NCI-H524 treated with DMSO at 0.1 percent for 48 hours (cell line): Measurements from ENCODE around the gene CCDC160.
"Not testable (repeated sequence)": the region's sequence is repeated elsewhere in the genome, so short reads cannot be mapped to it uniquely, and the experiment has no call there.

ENCODE experiments used
- DNase-seq: peaks from one replicate; lab custom pipeline; 2025; lab: John Stamatoyannopoulos, UW

CCDC160 gene

DNA sequence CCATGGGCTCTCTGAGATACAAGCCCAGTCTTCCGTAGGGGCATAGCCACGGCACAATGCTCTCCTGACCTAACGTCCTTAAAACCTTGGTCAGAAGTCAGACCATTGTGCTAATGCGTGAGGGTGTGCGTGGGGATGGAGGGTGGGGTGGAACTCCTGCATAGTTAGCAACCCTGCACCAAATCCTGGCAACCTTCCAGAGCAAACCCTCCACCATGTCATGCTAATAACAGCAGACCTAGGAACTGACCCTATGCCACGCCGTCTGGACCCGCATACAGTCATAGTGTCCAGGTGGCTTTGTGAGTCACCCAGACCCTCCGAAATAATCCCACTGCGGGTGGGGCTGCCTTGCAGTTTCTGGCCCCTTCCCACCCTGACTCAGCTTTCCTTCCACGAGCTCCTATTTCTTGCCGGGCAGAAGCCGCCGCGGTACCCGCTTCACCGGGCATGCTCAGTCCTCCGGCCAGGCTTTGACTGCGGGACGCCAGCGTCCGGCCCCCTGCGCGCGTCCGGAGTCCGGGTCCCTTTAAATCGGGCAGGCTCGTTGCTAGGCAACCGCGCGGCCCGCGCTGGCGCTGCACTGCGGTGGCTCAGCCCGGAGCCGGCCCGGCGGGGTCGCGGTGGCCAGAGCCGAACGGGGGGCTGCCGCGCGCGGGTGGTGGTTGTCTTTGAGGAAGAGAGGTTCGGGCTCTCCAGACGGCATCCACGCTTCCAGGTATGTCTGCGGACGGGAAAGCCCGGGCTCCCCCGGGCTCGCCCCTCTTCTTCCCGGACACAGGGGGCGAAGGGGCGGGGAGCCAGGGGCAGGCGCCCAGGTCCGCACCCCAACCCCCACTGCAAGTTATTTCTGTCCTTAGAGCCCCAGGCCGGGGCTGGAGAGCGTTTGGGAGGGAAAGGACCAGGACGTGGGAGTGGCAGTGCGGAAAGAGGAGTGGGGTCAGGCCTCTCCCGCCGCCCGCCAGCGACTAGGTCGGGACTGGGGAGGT lies at the start of gene CCDC160:
Gene CCDC160, plus strand, starts transcription at position 557 of the 989 bp plus-strand sequence. CDS start 7,619 bp downstream, outside the sequence.
- no peak for DNase-seq

DNA sequence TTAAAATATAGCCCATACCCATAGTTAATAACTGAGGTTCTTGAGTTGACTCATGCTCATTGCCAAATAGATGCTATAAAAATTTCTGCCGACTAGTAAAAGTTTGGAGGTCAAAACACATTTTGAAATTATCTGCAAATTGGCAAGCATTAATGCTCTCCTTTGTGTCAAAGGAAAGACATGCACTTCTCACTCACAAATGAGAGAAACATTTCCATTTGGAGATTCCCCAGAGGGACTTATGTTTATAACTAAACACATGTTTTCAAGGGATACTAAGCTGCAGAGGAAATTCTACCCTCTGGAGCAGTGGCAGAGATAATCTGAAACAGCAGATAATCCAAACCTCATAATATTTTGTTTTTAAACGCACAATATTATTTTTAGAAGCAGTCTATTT lies 45.7 kb upstream of the CCDC160 start:
- no peak for DNase-seq

DNA sequence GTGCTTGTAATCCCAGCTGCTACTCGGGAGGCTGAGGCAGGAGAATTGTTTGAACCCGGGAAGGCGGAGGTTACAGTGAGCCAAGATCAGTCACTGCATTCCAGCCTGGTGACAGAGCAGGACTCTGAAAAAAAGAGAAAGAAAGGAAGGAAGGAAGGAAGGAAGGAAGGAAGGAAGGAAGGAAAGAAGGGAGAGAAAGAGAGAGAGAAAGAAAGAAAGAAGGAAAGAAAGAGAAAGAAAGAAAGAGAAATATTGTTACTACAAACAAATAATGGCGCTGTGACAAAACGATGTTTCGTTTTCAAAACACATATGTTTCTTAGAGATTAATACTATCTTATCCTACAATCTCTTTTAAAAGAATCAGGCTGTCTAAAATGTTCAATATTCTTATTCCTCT lies 42.1 kb upstream of the CCDC160 start:
- DNase-seq: no peak

DNA sequence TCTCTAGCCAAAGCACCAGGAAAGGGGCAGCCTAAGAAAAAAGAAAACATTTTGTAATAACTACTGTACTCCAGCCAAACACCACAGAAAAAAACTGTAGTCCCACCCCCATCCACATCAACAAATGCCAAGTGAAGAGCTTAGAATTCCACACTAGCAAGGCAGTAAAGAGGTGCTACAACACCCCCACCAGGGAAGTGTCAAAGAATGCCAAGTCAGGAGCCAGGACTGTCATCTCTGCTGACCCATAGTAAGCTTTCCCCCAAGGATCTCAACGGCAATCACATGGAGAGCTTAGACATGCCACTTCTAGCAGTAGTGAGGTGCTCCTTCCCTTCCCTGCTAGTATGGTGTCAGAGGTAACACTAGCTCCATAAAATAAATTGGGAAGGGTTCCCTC lies 34.4 kb upstream of the CCDC160 start:
- no peak for DNase-seq

DNA sequence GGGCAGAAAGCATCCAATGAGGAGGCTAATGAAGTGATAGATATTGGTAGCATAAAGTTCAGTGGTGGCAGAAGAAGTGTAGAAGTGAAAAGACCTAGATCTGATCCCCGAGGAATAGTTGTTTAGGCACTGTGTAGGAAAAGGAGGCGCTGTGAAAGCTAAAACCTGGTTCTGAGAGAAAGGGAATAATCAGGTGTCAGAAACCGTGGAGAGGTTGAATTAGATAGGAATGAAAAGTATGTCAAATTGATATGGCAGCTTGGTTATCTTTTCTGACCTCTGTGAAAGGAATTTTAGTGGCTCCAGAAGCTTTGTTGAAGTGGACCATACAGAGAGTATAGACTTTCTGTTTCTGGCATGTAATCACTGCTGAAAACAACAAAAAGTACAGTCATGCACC lies 30.8 kb upstream of the CCDC160 start:
- DNase-seq: no peak

DNA sequence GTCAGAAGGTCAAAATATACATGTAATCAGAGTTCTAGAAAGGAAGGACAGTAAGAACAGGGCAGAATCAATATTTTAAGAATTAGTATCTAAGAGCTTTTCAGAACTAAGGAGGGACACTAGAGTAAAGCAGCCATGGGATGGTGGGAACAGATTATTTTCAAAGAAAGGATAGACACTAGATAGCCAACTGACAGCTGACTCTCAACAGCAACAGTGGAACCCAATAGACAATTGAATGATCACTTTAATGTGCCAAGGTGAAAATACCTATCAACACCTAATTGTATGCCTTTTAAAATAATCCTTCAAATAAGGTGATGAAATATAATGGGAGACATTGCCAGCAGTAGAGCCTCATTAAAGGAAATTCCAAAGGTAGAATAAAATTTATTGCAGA lies 26.5 kb upstream of the CCDC160 start:
- DNase-seq: no peak

DNA sequence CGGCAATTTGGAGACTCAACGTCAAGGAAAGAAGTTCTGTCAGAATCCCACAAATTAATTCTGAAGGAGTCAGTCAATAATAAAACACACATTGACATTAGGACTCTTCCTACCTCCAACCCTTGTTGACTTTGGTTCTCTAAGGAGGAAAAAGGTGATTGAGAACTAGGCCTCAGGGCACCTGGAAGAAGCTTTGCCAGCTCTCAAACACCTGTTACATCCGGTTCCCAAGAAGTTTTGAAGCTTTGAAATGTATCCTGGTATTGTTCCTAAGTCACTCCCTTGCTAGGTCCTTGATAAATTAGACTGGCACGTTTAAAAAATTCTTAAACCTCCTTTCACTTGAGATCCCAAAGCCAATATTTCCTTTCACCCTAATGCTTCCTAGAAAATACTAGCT lies 1.7 kb upstream of the CCDC160 start:
- no peak for DNase-seq

DNA sequence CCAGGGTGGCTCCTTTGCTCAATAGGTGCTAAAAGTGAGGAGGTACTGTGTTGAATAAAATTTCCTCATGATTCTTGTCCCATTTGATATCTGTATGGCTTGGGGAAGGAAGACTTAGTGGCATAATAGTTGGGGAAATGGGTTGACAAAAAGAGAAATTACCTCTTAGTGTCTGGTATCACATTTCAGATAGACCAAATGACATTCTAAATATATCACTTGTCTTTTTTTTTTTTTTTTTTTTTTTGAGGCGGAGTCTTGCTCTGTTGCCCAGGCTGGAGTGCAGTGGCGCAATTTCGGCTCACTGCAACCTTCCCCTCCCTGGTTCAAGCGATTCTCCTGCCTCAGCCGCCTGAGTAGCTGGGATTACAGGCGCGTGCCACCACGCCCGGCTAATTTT lies 1.2 kb downstream of the CCDC160 start:
- DNase-seq: not testable (repeated sequence)

DNA sequence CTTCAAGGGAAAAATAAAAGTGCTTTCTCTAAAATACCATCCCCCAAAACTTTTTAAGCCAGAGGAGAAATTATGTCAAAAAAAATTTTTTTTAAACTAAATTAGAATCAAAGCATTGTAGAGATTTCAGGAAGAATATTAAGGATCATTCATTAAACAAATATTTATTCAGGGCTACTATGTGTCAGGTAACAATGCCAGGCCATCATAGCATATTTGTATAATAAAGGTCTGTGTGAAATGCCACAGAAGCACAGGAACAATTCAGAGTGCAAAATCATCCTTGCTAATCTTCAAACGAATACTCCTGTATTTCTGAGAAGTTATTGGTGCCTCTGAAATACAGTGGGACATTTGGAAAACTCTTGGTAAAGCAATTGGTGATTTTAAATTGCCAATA lies 2.0 kb downstream of the CCDC160 start:
- no peak for DNase-seq

DNA sequence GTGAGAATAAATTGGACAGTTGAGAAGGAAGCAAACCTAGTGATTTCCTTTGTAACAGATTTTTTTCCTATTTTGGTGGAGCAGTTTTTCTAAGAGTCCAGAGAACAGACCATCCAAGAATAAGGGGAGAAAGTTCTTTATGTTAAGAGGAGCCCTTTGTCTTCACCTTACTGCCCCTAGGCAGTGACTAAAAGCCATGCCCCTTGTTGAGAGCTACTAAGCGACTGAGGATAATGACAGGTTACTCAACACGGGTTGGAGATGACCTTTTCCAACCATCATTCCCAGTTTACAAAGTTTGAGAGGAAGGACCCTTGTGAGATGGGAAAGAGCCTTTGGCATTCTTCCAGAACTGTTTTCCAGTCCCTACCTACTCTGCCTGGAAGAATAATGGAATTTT lies 3.2 kb downstream of the CCDC160 start:
- DNase-seq: no peak

DNA sequence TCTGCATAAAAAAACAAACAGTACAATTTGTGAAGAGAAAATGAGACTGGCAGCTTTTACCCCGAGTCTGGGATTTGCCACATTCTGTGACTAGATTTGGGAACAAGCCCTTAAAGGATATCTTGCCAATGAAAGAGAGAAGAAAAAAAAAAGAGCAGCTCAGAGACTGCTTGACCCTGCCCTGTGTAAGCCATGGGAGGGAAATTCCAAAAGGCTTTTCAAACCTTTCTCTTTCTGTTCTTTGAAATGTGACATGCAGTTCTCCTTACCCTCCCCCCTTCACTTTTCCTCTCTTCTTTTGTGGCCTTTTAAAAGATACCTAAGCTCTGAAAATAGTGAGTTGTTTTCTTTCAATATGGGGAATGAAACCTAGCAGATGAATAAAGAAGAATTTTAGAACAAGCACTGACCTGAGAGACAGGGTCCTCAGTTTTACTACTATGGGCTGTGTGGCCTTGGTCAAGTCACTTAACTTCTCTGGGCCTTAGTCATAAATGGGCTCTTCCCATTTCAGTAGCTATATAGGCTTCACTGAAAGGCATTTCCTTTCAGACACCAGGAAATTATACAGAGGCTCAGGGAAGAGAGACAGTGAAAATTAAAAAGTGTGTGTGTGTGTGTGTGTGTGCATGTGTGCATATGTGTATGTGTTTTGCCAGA lies 5.1 kb downstream of the CCDC160 start:
- no peak for DNase-seq

DNA sequence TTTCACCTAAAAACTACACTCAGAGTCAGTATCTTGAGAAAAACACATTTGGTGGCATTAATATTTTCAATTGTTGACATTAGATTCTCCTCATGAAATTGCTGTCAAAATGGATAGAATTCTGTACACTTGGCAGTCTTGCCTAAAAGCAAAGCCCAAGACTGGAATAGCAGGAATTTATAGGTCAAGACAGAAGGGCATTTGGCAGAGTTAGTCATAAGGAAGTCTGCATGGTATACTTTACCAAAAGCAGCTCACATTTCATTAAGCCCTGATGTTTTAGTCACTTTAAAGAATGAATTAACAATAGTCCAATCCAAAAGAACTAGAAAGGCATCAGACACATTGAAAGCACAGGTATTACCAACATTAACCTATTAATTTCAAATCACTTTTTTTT lies 7.1 kb downstream of the CCDC160 start:
- DNase-seq: no peak

DNA sequence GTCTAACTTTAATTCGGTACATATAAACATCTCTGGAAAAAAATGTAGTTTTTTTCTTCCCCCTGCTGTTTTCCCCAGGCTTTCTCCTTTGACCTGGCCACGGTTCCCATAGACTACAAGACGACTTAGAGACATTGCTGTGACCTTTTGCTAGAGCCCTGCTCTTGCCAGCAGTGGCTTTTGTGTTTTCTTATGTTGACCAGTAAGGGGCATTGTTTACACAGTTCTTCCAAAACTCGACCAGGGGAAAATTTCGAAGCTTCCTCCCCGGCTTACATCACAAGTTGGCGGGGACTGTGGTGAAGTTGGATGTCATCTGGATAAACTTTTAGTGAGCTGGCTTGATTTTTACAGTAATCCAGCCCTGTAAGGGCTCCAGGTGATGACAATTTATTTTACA lies 9.3 kb downstream of the CCDC160 start:
- DNase-seq: no peak

DNA sequence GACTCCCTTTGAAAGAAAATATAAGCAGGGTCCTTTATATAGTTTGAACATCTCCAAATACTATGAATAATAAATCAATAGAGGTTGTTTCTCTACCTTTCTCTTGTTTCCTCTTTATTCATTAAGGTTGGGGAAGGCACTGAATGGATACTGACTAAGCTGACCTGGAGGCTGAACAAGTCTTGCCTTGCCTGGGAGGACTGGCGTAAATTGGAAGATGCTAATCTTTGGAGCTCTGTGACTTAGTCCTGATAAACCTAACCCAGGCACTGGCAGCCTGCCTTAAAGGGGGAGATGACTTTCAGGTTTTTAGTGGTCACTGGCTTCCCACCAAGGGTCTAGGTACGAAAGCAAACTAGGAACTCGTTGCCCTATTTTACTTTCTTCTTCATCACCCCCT lies 10.5 kb downstream of the CCDC160 start:
- DNase-seq: no peak

DNA sequence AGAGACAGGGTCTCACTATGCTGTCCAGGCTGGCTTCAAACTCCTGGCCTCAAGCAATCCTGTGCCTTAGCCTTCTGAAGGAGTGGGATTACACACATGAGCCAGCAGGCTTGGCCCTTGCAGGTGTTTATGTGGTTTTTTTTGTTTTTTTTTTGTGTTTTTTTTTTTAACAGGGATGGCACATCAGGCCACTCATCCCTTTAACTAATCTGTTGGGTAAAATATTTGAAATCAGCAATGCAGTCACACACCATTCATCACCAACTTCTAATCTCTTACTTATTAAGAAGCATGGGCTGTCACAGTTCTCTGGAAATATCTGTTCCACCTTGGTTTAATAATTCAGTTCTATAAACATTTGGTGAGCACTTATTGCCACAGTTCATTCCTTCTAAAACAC lies 12.3 kb downstream of the CCDC160 start:
- no peak for DNase-seq

DNA sequence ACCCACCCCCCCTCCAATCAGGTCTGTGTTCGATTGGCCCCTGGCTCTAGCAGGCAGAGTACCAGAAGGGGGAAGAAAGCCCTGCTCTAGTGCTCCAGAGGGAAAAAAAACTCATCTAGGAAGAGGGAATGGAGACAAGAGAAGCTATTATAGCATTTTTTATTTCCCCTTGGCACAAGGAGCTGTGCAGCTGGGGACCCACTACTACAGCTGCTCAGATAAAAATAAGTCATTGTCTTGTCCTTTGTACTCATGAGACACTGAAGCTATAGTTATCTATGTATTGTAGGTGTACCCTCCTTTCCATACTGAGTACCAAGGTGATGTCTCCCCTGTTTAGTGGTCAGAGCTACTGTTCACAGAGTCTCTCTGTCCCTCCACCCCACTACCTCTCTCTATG lies 14.3 kb downstream of the CCDC160 start:
- no peak for DNase-seq

DNA sequence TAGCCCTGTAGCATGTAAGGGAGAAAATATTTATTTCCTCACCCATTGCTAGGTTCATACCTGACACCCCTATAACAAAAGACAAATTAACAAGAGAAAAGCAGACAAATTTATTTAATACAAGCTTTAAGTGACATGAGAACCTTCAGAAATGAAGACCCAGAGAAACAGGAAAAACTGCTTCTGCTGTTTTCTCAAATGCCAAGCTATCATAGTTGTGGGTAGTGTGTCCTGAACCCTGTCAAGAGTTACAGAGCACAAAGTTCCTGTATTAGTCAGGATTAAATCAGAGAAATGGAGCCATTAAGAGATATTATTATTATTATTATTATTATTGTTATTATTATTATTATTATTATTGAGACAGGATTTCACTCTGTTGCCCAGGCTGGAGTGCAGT lies 17.5 kb downstream of the CCDC160 start:
- no peak for DNase-seq

DNA sequence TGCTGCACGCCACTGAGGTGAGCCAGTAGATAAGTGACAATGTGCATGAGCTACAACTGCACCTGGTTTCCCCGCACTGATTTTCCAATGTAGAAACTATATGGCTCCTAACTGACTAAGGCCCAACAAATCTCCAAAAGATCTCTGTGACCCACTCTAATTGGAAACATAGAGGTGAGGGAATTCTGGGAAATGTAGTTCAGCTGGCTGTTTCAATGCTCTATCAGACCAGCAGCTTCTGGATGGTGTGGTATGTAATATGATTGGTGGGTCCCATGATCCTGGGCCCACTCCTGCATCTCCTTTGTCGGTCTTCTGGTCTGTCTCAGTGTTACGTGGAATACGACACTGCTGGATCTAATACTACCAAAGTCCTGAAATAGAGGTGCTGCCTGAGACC lies 18.6 kb downstream of the CCDC160 start:
- DNase-seq: no peak

DNA sequence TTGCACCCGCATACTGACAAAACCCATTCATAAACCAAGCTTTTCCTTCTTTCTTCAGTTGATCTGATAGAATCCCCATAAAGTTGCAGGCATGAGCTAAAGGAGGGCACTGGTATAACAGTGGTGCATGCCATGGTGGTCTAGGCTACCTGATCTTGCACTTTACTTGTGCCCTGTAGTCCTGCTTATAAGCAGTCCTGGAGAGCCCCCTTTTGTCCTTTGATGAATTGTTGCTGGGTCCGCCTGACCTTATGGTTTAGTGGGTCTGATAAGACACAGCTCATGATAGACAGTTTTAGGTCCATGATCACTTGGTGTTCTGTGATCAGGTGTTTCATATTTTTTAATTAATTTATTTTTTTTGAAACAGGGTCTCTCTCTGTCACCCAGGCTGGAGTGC lies 19.7 kb downstream of the CCDC160 start:
- no peak for DNase-seq

DNA sequence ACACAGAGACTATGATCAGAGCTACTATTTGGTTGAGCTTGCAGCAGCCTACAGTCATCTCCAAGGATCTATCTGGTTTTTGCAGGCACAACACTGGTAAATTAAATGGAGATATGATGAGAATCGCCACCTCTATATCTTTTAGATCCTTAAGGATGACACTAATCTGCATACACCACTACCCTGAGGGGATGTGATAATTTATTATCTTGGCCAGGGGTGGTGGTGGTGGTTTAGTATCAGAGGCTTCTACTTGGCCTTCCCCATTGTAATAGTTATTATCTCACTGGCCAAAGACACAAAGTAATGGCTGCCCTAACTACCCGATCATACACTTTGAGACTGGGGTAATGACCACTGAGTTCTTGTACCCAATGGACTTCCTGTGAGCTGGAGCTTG lies 21.2 kb downstream of the CCDC160 start:
- no peak for DNase-seq

DNA sequence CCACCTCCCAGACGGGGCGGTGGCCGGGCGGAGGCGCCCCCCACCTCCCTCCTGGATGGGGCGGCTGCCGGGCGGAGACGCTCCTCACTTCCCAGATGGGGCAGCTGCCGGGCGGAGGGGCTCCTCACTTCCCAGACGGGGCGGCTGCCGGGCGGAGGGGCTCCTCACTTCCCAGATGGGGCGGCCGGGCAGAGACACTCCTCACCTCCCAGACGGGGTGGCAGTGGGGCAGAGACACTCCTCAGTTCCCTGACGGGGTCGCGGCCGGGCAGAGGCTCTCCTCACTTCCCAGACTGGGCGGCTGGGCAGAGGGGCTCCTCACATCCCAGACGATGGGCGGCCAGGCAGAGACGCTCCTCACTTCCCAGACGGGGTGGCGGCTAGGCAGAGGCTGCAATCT lies 49.0 kb downstream of the CCDC160 start:
- DNase-seq: not testable (repeated sequence)

DNA sequence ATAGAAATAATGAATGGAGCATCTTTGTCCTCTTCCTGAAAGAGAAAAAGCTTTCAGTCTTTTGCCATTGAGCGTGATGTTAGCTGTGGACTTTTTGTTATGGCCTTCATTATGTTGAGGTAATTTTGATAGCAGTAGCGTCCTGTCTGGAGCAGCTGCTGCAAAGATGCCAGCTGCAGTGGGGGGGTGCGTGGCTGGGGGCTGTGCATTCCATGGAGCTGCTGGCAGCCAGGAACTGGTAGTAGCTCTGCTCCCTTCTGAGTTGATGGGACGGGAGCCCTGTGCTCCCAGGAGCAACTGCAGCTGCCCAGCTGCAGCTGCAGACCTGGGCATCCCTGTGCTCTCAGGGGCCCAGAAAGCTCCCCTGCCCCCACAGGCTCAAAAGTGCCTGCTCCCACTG lies 50.4 kb downstream of the CCDC160 start:
- no peak for DNase-seq

DNA sequence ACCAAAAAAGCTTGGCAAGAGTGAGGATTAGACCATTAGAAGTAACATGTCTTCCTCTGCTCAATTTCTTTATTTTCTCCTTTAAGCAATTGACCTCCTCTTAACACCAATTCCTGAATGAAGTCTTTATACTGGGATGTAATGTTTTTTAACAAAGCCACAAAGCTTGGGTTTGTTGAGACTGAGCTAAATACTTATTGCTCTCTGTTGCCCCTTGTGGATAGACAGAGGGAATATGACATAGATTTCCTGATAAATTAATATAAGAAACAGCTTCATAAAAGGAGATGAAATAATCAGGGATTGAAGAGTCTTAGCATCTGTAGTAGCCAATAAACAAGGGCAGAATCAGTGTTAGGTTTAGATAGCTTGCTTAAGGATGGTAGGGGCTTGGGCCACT lies 57.6 kb downstream of the CCDC160 start:
- no peak for DNase-seq
